ENCODE results near the gene DENND6A. TPM values are rescaled to one million over a fixed set of nuclear protein-coding genes. Genes with fewer than 3 reads are reported as not detected.
A peak's percentile ranks its signal among the peaks of the same experiment; 100 is the strongest.

Gene DENND6A
- total RNA-seq, 6 donors from 2014 or later: 11.7 to 67.6 (median 23.8) TPM

DNA sequence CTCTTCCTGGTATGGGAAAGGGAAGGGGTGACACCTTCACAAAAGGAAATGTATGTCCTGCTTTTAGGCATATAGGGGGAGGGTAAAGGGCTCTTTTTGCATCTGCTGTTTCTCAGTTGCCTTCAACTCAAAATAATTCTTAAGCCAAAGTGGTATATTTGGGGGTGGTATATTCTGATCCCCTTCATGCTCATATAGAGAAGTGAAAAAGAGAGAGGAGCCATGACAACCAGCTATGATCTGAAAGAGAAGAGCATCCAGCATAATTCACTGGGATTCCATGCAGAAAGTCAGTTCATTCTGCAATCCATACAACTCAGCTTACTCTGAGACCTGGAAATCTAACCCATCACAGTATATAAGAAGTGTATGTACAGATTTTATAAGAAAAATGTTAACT is 22.3 kb downstream of the DENND6A start:
- peaks cover 0 to 18% (median 6%) of the 10 kb centered on the region in 4 donors for H3K36me3 ChIP-seq
- no peaks in the 10 kb centered on the region for H3K27me3 ChIP-seq
- no peaks in the 10 kb centered on the region for H3K9me3 ChIP-seq
- DNase-seq: no peak
- H3K4me3 ChIP-seq: no peak overlapping the region
- TF ChIP-seq, protein P1, sequence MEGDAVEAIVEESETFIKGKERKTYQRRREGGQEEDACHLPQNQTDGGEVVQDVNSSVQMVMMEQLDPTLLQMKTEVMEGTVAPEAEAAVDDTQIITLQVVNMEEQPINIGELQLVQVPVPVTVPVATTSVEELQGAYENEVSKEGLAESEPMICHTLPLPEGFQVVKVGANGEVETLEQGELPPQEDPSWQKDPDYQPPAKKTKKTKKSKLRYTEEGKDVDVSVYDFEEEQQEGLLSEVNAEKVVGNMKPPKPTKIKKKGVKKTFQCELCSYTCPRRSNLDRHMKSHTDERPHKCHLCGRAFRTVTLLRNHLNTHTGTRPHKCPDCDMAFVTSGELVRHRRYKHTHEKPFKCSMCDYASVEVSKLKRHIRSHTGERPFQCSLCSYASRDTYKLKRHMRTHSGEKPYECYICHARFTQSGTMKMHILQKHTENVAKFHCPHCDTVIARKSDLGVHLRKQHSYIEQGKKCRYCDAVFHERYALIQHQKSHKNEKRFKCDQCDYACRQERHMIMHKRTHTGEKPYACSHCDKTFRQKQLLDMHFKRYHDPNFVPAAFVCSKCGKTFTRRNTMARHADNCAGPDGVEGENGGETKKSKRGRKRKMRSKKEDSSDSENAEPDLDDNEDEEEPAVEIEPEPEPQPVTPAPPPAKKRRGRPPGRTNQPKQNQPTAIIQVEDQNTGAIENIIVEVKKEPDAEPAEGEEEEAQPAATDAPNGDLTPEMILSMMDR (IDR thresholded peaks at IDR 0.05): no peak
- no peak for TF ChIP-seq EP300 (IDR thresholded peaks at IDR 0.05)
- ATAC-seq (ENCODE audit: low FRiP score in 2 of 2): no peak
- H3K27ac ChIP-seq: no peak overlapping the region
- peaks cover 4 to 17% (median 8%) of the 10 kb centered on the region in 4 donors for H3K4me1 ChIP-seq

DNA sequence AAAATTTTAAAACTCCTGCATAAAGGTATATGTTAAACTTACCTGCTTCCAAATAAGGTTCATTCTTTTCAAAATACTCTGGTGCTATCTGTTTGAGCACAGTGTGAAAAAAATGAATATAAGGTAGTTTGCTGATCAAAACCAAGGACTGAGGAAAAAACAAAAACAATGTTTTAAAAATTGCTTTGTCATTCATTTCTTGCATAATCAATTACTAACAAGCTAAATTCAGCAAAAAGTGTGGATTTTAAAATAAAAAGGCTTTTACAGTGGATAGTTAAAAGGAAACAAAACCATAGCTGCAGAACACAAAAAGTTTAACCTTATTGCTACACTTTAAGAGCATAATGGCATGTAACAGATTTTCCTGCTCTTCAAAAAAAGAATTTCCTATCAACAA is 31.5 kb downstream of the DENND6A start:
- H3K36me3 ChIP-seq: peaks cover 4 to 77% (median 21%) of the 10 kb centered on the region in 4 donors

DNA sequence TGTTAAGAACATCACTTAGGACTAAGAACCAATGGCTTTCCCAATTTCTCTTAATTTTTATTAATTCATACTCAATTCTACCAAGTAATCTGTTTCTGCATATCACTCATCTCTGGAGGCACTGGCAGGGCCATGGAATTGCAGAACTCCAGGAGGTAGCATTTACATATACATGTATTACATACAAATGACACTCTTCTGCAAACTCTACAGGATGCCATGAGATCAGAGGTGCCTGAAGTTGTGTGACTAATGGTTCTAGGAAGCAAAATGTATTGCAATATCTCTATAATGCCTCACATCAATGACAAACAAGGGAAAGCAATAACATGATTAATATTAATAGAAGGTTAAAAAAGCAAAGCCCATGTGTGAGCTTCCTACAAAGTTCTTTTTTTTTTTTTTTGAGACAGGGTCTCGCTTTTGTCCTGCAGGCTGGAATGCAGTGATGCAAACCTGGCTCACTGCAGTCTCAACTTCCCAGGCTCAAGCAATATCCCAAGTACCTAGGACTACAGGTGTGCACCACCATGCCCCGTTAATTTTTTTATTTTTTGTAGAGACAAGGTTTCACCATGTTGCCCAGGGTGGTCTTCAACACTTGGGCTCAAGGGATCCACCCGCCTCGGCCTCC is 33.0 kb downstream of the DENND6A start:
- ATAC-seq (ENCODE audit: low FRiP score in 2 of 2) (no peak), DNase-seq (no peak)
- WGBS, 2 donors: 95 to 99% methylated on average over 4 of the region's 4 CpGs
- Histone ChIP-seq H3K9me3 (no peaks in the 10 kb centered on the region), H3K27me3 (no peaks in the 10 kb centered on the region), H3K27ac (peak overlapping the region in 1 of 4 donors; percentile 70), H3K4me1 (peaks cover 0 to 9% (median 3%) of the 10 kb centered on the region in 4 donors), H3K4me3 (no peak overlapping the region), H3K36me3 (peaks cover 4 to 82% (median 17%) of the 10 kb centered on the region in 4 donors)
- TF ChIP-seq, protein P1 (IDR thresholded peaks at IDR 0.05): no peak
- no peak for TF ChIP-seq POLR2AphosphoS5 (IDR thresholded peaks at IDR 0.05)
- TF ChIP-seq EP300 (IDR thresholded peaks at IDR 0.05): no peak
- TF ChIP-seq POLR2A (IDR thresholded peaks at IDR 0.05): no peak

More for the DNA sequence above, 31.5 kb downstream of the DENND6A start:
- no peaks in the 10 kb centered on the region for H3K9me3 ChIP-seq
- ATAC-seq (ENCODE audit: low FRiP score in 2 of 2) (no peak), DNase-seq (no peak)
- H3K27ac ChIP-seq: peak overlapping the region in 1 of 4 donors; percentile 19
- no peaks in the 10 kb centered on the region for H3K27me3 ChIP-seq
- peaks cover 0 to 9% (median 3%) of the 10 kb centered on the region in 4 donors for H3K4me1 ChIP-seq
- H3K4me3 ChIP-seq: no peak overlapping the region
- TF ChIP-seq POLR2A (IDR thresholded peaks at IDR 0.05) (no peak), EP300 (IDR thresholded peaks at IDR 0.05) (no peak), POLR2AphosphoS5 (IDR thresholded peaks at IDR 0.05) (no peak)
- TF ChIP-seq, protein P1 (IDR thresholded peaks at IDR 0.05): no peak

DNA sequence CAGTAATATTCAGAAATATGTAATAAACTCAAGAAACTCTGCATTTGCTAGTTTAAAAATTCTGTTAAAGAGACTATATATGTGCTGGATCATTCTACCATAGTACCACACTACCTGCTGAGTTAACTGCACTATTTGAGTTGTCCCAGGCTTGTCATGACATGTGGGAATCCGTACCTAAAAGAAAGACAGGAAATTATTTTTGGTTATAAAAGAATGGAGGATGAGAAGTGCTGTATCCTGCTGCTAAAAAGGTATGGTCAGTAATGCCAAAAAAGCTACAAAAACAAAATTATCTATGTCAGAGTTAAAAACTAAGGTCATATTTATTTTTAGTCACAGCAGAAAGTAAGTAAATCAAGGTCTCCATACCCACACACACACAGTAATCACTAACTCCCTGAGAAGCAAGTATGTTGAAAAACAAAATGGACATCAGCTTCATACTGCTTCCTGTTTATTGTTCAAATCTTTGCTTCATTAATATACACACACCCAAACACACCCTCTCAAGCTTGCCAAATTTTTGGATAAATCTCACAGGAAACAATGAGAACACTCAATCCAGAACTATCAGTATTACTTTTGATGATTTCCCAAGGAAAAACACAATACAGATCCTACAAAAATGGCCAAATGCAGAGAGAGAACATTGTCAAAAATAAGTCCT is 33.7 kb downstream of the DENND6A start:
- Histone ChIP-seq H3K4me3 (no peak overlapping the region), H3K9me3 (no peaks in the 10 kb centered on the region), H3K27ac (peak overlapping the region in 2 of 4 donors; percentile 53 to 70), H3K27me3 (no peaks in the 10 kb centered on the region), H3K4me1 (peaks cover 0 to 9% (median 3%) of the 10 kb centered on the region in 4 donors), H3K36me3 (peaks cover 4 to 81% (median 14%) of the 10 kb centered on the region in 4 donors)
- no peak for TF ChIP-seq EP300 (IDR thresholded peaks at IDR 0.05)
- TF ChIP-seq POLR2AphosphoS5 (IDR thresholded peaks at IDR 0.05): no peak
- no peak for TF ChIP-seq POLR2A (IDR thresholded peaks at IDR 0.05)
- TF ChIP-seq, protein P1 (IDR thresholded peaks at IDR 0.05): no peak
- WGBS, 2 donors: 61 to 69% methylated on average over 1 of the region's 1 CpG
- ATAC-seq (ENCODE audit: low FRiP score in 2 of 2) (no peak), DNase-seq (no peak)

All from upper lobe of left lung (tissue), 6 donors.